ENCODE data around the gene TBRG1. TPM values are rescaled to one million over a fixed set of nuclear protein-coding genes. Genes with fewer than 3 reads are reported as not detected.

Gene TBRG1
- total and polyA plus RNA-seq, 2 of the 8 experiments (the other 6 are each of a cell fraction or from before 2014, with no cell fraction given) = 16.3 to 26.7 TPM

GRCh38 chr11:124658501-124658900, 35.8 kb downstream of the TBRG1 start:
- Histone ChIP-seq H2BK120ac (replicated peaks; ENCODE audit: low read depth, low read length) (no peak overlapping the region), H3K4me2 (ENCODE audit: insufficient read depth in 1 of 2, low read depth in 2 of 2, low read length in 2 of 2) (no peak overlapping the region; a peak in 1 of 4 replicates), H3K27ac (ENCODE audit: low read depth, low read length) (no peak overlapping the region), H4K5ac (ENCODE audit: insufficient read length, low read depth, low read length) (no peak overlapping the region), H3K9me3 (ENCODE audit: insufficient read depth in 2 of 2, low read depth in 1 of 2, low read length in 1 of 2) (no peaks in the 10 kb centered on the region), H3K23me2 (ENCODE audit: low read depth, low read length) (peaks cover 1% of the 10 kb centered on the region), H4K91ac (replicated peaks; ENCODE audit: insufficient read length, low read length) (no peak overlapping the region), H3K4ac (replicated peaks; ENCODE audit: insufficient read length, low read depth, low read length) (no peak overlapping the region), H3K4me3 (ENCODE audit: extremely low read depth in 1 of 4, insufficient read depth in 2 of 4, low read depth in 3 of 4, low read length in 4 of 4) (no peak overlapping the region), H2BK15ac (ENCODE audit: low read length) (no peak overlapping the region), H3K79me2 (ENCODE audit: control insufficient read depth in 1 of 2, insufficient read depth in 2 of 2, low read length in 2 of 2) (no peaks in the 10 kb centered on the region), H2AK5ac (ENCODE audit: low read depth, low read length) (no peak overlapping the region), H3K4me1 (replicated peaks in 1 of 4; ENCODE audit: control insufficient read depth in 3 of 4, insufficient read depth in 4 of 4, low read length in 3 of 4) (peaks cover 0 to 10% (median 7%) of the 10 kb centered on the region in 4 experiments; a peak in 4 of 7 replicates), H2BK5ac (ENCODE audit: low read depth, low read length) (no peak overlapping the region), H3K9ac (replicated peaks in 1 of 4; ENCODE audit: extremely low read depth in 1 of 4, low read depth in 3 of 4, low read length in 3 of 4) (no peak overlapping the region), H3K36me3 (ENCODE audit: control insufficient read depth in 2 of 4, insufficient read depth in 4 of 4, low read length in 3 of 4) (no peaks in the 10 kb centered on the region), H3K18ac (ENCODE audit: extremely low read depth, low read length) (no peak overlapping the region), H2BK20ac (ENCODE audit: low read length) (no peak overlapping the region), H4K8ac (ENCODE audit: extremely low read depth, insufficient read depth, low read length) (no peak overlapping the region), H2AFZ (ENCODE audit: low read length) (no peak overlapping the region), H3K23ac (ENCODE audit: insufficient read length) (no peak overlapping the region), H3K79me1 (ENCODE audit: low read depth, low read length) (no peaks in the 10 kb centered on the region; the same call in 1 of the 2 replicates), H3K56ac (replicated peaks; ENCODE audit: insufficient read length, low read depth, low read length) (no peak overlapping the region), H3K14ac (ENCODE audit: insufficient read length) (no peak overlapping the region), H2BK12ac (ENCODE audit: low read depth, low read length) (no peak overlapping the region), H4K20me1 (replicated peaks in 1 of 2; ENCODE audit: control insufficient read depth in 1 of 2, insufficient read depth in 2 of 2, low read length in 2 of 2) (no peaks in the 10 kb centered on the region), H3K27me3 (replicated peaks in 1 of 4; ENCODE audit: control insufficient read depth in 3 of 4, extremely low read depth in 1 of 4, insufficient read depth in 3 of 4, low read length in 3 of 4) (no peaks in the 10 kb centered on the region; a peak in 2 of 7 replicates)
- CTCF ChIA-PET (ENCODE audit: partially characterized antibody) = no interaction called here
- POLR2A ChIA-PET (ENCODE audit: partially characterized antibody) = no interaction called here
- WGBS, 2 experiments (ENCODE audit: extremely low coverage in 1 of 2, insufficient coverage in 1 of 2, insufficient read length in 1 of 2, insufficient replicate concordance in 2 of 2, low coverage in 1 of 2, low lambda C conversion rate in 2 of 2, missing lambda C conversion rate in 1 of 2) = 86 to 100% methylated on average over 1 to 3 of the region's 3 CpGs
- DNase-seq (ENCODE audit: low read depth in 1 of 2, low spot score in 2 of 2) (no peak), FAIRE-seq (no peak)
- TF ChIP-seq CEBPB (IDR thresholded peaks at IDR 0.05; ENCODE audit: low read depth, low read length) (no peak), KDM1A (IDR thresholded peaks at IDR 0.05; ENCODE audit: borderline replicate concordance, low read length) (no peak), ASH2L (IDR thresholded peaks at IDR 0.05; ENCODE audit: low read length) (no peak), BACH1 (IDR thresholded peaks at IDR 0.05; ENCODE audit: low read length) (no peak), CHD1 (IDR thresholded peaks at IDR 0.05; ENCODE audit: low read depth, low read length) (no peak), TAF1 (IDR thresholded peaks at IDR 0.05; ENCODE audit: low read depth, low read length) (no peak), POLR2AphosphoS5 (IDR thresholded peaks at IDR 0.05; ENCODE audit: low read depth, low read length) (no peak), SAP30 (IDR thresholded peaks at IDR 0.05; ENCODE audit: insufficient read depth, insufficient replicate concordance, low read length) (no peak), CBX8 (IDR thresholded peaks at IDR 0.05; ENCODE audit: borderline replicate concordance, low read depth, low read length) (no peak), FOSL1 (IDR thresholded peaks at IDR 0.05; ENCODE audit: insufficient read depth, low read depth, low read length) (no peak), RNF2 (IDR thresholded peaks at IDR 0.05; ENCODE audit: borderline replicate concordance, low read depth, low read length, missing control alignments, poor library complexity, severe bottlenecking) (no peak)
- TF ChIP-seq, protein P1, sequence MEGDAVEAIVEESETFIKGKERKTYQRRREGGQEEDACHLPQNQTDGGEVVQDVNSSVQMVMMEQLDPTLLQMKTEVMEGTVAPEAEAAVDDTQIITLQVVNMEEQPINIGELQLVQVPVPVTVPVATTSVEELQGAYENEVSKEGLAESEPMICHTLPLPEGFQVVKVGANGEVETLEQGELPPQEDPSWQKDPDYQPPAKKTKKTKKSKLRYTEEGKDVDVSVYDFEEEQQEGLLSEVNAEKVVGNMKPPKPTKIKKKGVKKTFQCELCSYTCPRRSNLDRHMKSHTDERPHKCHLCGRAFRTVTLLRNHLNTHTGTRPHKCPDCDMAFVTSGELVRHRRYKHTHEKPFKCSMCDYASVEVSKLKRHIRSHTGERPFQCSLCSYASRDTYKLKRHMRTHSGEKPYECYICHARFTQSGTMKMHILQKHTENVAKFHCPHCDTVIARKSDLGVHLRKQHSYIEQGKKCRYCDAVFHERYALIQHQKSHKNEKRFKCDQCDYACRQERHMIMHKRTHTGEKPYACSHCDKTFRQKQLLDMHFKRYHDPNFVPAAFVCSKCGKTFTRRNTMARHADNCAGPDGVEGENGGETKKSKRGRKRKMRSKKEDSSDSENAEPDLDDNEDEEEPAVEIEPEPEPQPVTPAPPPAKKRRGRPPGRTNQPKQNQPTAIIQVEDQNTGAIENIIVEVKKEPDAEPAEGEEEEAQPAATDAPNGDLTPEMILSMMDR (IDR thresholded peaks at IDR 0.05; ENCODE audit: control extremely low read depth in 1 of 3, insufficient read depth in 1 of 3, low read depth in 1 of 3, low read length in 3 of 3) = no peak

Data from H1 (cell line).